Osteoblast (primary cell): ENCODE results near the gene CLPTM1L. TPM values are rescaled to one million over a fixed set of nuclear protein-coding genes. Genes with fewer than 3 reads are reported as not detected.
"Not testable (repeated sequence)": the region's sequence is repeated elsewhere in the genome, so short reads cannot be mapped to it uniquely, and the experiment has no call there.

Experiments
- DNase-seq: peaks from one replicate; pipeline ENCODE4 v3.0.0; 2011; ENCODE audit warnings: low spot score, mixed read lengths; ENCODE audit not compliant: insufficient read length; ENCODE audit errors: missing footprints
- H2AFZ ChIP-seq: 2 replicates; pipeline ENCODE4 v1.6.0; 2011; ENCODE audit warnings: mild to moderate bottlenecking, low read length
- H3K27ac ChIP-seq: 2 replicates; pipeline ENCODE4 v1.5.1; 2011; ENCODE audit warnings: mild to moderate bottlenecking, low read depth, low read length, moderate library complexity
- H3K27me3 ChIP-seq: 2 replicates; pipeline ENCODE4 v1.6.0; 2012; ENCODE audit warnings: mild to moderate bottlenecking, control low read depth, inconsistent platforms, low read length, moderate library complexity; ENCODE audit not compliant: insufficient read depth
- H3K36me3 ChIP-seq: 2 replicates; pipeline ENCODE4 v1.5.1; 2011; ENCODE audit warnings: mild to moderate bottlenecking, low read length, control low read depth, moderate library complexity; ENCODE audit not compliant: insufficient read depth
- H3K4me1 ChIP-seq: 2 replicates; pipeline ENCODE4 v1.5.1; 2011; ENCODE audit warnings: mild to moderate bottlenecking, low read length, control low read depth, moderate library complexity; ENCODE audit not compliant: insufficient read depth
- H3K4me2 ChIP-seq: 2 replicates; pipeline ENCODE4 v1.6.0; 2011; ENCODE audit warnings: mild to moderate bottlenecking, low read length; ENCODE audit not compliant: insufficient read depth
- H3K4me3 ChIP-seq: fragments of 200-600 bp; sonication (generic); 3 replicates; pipeline ENCODE4 v1.5.1; 2012; ENCODE audit warnings: mild to moderate bottlenecking, low read length, inconsistent platforms; ENCODE audit not compliant: insufficient read depth
- H3K79me2 ChIP-seq: 2 replicates; pipeline ENCODE4 v1.6.0; 2012; ENCODE audit warnings: mild to moderate bottlenecking, low read length, control low read depth, inconsistent platforms; ENCODE audit not compliant: insufficient read depth
- H3K9me3 ChIP-seq: 2 replicates; pipeline ENCODE4 v1.5.1; 2011; ENCODE audit warnings: low read depth, low read length, control low read depth
- H4K20me1 ChIP-seq: 2 replicates; pipeline ENCODE4 v1.6.0; 2012; ENCODE audit warnings: mild to moderate bottlenecking, low read length, control low read depth; ENCODE audit not compliant: insufficient read depth
- total RNA-seq: library from RNA; depleted of rRNA; stranded (reverse); fragments of >200 nt; gene quantifications from 2 replicates; pipeline ENCODE4 v1.2.3, GENCODE V29; 2012
- TF ChIP-seq, protein P1 (sequence below): IDR thresholded peaks from 2 replicates; pipeline ENCODE4 v1.5.1; 2011; ENCODE audit warnings: mild to moderate bottlenecking, low read depth, low read length, moderate library complexity; ENCODE audit errors: extremely low read depth

Gene CLPTM1L
- total RNA-seq, 1 donor = 139 TPM

DNA sequence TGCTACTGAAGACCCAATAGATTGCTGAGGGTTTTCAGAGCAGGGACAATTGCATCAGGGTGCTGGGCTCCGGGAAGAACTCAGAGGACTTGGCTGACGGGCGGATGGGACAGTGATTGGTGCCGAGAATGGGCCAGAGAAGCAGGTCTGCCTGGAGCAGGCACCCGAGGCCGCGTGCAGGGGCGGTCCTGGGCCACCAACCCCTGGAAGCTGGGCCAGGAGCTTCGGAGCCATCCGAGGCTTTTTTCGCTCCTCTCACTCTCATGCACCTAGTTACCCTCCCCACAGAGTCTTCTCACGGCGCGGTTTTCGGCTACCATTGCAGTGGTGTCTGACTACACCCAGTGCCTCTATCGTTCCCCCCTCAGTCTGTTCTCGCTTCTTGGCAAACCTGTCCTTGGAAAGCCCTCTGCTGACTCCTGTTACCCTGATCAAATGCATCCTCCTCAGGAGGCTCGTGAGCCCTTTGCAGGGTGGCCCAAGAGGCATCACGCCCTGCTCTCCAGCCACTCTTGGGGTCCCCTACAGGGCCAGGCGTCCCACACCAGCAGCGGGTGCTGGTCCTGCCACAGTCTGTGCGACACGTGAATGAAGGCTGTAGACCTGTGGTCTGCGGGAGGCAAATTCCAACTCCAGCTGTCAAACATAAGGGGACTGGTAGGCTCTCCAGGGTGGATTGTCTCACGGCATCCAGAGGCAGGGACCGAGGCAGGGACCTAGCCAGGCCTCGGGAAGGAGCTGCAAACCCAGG lies 1.2 kb upstream of the CLPTM1L start:
- H3K4me1 ChIP-seq = peaks cover 16% of the 10 kb centered on the region
- DNase-seq = peak; percentile 76
- peaks cover 20% of the 10 kb centered on the region for H3K36me3 ChIP-seq
- H3K27ac ChIP-seq = peak overlapping the region; percentile 92
- H3K9me3 ChIP-seq = no peaks in the 10 kb centered on the region
- peaks cover 29% of the 10 kb centered on the region for H3K79me2 ChIP-seq
- peak overlapping the region; percentile 85 for H3K4me3 ChIP-seq
- peak overlapping the region; percentile 90 for H3K4me2 ChIP-seq
- TF ChIP-seq, protein P1, sequence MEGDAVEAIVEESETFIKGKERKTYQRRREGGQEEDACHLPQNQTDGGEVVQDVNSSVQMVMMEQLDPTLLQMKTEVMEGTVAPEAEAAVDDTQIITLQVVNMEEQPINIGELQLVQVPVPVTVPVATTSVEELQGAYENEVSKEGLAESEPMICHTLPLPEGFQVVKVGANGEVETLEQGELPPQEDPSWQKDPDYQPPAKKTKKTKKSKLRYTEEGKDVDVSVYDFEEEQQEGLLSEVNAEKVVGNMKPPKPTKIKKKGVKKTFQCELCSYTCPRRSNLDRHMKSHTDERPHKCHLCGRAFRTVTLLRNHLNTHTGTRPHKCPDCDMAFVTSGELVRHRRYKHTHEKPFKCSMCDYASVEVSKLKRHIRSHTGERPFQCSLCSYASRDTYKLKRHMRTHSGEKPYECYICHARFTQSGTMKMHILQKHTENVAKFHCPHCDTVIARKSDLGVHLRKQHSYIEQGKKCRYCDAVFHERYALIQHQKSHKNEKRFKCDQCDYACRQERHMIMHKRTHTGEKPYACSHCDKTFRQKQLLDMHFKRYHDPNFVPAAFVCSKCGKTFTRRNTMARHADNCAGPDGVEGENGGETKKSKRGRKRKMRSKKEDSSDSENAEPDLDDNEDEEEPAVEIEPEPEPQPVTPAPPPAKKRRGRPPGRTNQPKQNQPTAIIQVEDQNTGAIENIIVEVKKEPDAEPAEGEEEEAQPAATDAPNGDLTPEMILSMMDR = no peak
- H2AFZ ChIP-seq = no peak overlapping the region
- H4K20me1 ChIP-seq = peaks cover 11% of the 10 kb centered on the region
- no peaks in the 10 kb centered on the region for H3K27me3 ChIP-seq

DNA sequence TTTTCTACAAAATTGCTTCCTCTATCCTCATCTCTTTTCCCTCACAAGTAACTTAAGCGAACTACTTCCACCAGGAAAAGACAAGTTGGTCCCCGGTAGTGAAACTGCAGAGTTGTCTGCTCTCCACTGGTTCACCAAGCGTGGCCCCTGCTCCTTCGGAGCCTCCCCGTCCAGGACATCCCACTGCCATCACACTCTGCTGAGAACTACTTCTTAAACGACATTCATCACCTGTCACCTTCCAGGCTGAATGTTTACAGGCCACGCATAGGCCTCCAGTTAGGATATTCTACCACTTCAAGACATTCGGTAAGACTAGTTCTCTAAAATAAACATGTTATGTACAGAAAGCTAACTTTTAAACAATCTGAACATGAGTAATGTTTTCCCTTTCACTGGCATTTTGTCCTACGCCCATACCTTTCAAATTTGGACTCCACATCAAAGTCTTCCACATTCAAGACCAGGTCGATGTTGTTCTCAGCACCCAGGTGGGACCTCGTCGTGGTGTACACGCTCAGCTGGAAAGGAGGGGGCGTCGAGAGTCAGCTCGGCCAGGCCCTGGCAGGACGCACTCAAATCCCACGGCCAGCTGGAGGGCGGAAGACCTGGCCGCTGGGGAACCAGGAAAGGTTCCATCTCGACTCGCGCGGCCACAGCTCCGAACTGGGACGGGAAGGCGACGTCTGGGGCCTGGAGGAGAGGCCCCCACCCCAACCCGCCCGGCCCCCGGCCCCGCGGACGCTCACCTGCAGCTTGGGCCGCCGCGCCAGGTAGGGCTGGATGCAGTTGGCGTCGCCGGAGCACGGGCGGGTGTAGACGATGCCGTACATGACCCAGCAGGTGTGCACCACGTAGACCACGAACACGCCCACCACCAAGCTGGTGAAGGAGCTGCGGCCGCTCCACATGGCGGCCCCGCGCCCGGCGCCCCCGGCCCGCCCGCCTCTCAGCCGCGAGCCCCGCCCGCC lies 683 bp downstream of the CLPTM1L start:
- Histone ChIP-seq H3K36me3 (peaks cover 32% of the 10 kb centered on the region), H3K27ac (peak overlapping the region; percentile 24), H3K27me3 (no peaks in the 10 kb centered on the region), H3K4me1 (peaks cover 16% of the 10 kb centered on the region), H3K4me2 (peak overlapping the region; percentile 90), H4K20me1 (peaks cover 11% of the 10 kb centered on the region), H3K9me3 (no peaks in the 10 kb centered on the region), H2AFZ (peak overlapping the region; percentile 21), H3K79me2 (peaks cover 33% of the 10 kb centered on the region), H3K4me3 (peak overlapping the region; percentile 85)
- TF ChIP-seq, protein P1 = no peak
- peak; percentile 92 for DNase-seq

DNA sequence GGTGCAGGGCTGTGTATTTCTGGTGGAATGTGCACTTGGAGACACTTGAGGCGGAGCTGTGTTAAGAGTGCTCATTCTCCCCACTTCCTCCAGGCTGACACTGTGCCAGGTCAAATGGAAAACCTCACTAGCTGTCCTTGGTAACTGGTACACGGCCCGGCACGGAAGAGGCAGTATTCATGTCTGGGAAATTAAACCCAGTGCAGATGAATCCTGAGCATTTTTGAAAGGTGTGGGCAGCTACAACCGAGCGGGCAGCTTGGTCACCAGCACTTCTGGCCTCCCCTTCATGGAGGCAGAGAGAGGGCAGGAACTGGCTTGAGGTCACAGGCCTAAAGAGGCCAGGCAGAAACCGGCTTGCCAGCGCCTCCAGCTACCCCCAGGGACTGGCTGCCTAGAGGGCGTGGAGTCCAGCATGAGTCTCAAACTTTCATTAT lies 1.6 kb downstream of the CLPTM1L start:
- Histone ChIP-seq H4K20me1 (peaks cover 11% of the 10 kb centered on the region), H3K4me3 (peak overlapping the region; percentile 85), H3K9me3 (no peaks in the 10 kb centered on the region), H3K36me3 (peaks cover 39% of the 10 kb centered on the region), H3K27ac (no peak overlapping the region), H3K27me3 (no peaks in the 10 kb centered on the region), H2AFZ (no peak overlapping the region), H3K4me1 (peaks cover 16% of the 10 kb centered on the region), H3K4me2 (peak overlapping the region; percentile 90), H3K79me2 (peaks cover 33% of the 10 kb centered on the region)
- peak; percentile 82 for DNase-seq
- TF ChIP-seq, protein P1 = no peak

- Histone ChIP-seq H3K79me2 (peaks cover 33% of the 10 kb centered on the region), H3K36me3 (peaks cover 45% of the 10 kb centered on the region), H3K4me1 (peaks cover 16% of the 10 kb centered on the region), H4K20me1 (peaks cover 14% of the 10 kb centered on the region)
- not testable (repeated sequence) for DNase-seq, H3K4me3 ChIP-seq, H2AFZ ChIP-seq, H3K9me3 ChIP-seq, H3K27ac ChIP-seq, H3K27me3 ChIP-seq, H3K4me2 ChIP-seq
Observed at GRCh38 chr5:1342711-1343110, 2.2 kb downstream of the CLPTM1L start.
